Measurements from ENCODE around the gene PHACTR2. TPM values are rescaled to one million over a fixed set of nuclear protein-coding genes. Genes with fewer than 3 reads are reported as not detected.
A peak's percentile ranks its signal among the peaks of the same experiment; 100 is the strongest.
"Not testable (repeated sequence)": the region's sequence is repeated elsewhere in the genome, so short reads cannot be mapped to it uniquely, and the experiment has no call there.

The PHACTR2 gene
- total and polyA plus RNA-seq, 10 of the 15 experiments (the other 5 are each of a cell fraction or from before 2014, with no cell fraction given): 1.4 to 19.1 (median 5.3) TPM

DNA sequence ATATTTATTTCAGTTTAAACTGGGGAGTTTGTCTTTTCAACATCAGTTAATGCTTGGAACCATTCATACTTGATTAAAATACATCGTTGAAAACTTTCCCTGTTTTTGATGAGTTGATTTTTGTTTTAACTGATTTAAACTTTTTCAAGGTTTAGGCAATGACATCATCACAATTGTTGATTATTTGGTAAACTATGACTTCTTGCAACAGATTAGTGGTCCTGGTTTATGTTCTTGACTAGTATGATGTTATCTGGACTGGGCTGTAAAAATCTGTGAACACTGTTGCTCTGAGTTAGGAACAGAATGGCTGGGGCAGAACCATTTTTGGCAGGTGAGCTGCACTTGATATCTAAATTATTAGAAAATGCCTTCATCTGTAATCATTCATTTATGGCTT, 186.5 kb downstream of the PHACTR2 start, which contains the start of gene ZC2HC1B:
TSS of gene ZC2HC1B (plus strand) at position 241 of the 400 bp plus-strand sequence. CDS start at position 307, 66 bp downstream.
- in situ Hi-C loops (cut with MboI) (no loop called here), intact Hi-C loops (cut with micrococcal nuclease; ENCODE audit: unreplicated experiment) (no loop called here)
- Histone ChIP-seq H3K9me3 (replicated peaks; ENCODE audit: control insufficient read depth, insufficient read depth, low read length) (no peaks in the 10 kb centered on the region; the same call in 1 of the 3 replicates), H3K27ac (ENCODE audit: control insufficient read depth, insufficient read depth) (no peak within 1 kb of the TSS), H3K79me2 (ENCODE audit: control insufficient read depth, insufficient read depth, low read length) (no peaks in the 10 kb centered on the region), H3K36me3 (ENCODE audit: control insufficient read depth in 2 of 2, insufficient read depth in 2 of 2, low read length in 1 of 2) (peaks cover 0 to 14% of the 10 kb centered on the region in 2 experiments), H3K27me3 (replicated peaks in 1 of 2; ENCODE audit: control insufficient read depth in 2 of 2, insufficient read depth in 2 of 2, low read length in 1 of 2) (no peaks in the 10 kb centered on the region), H3K9ac (ENCODE audit: control insufficient read depth, insufficient read depth, low read length) (no peak within 1 kb of the TSS), H3K4me3 (no peak within 1 kb of the TSS), H3K4me1 (ENCODE audit: control insufficient read depth, insufficient read depth, low read length) (no peaks in the 10 kb centered on the region), H4K20me1 (ENCODE audit: control insufficient read depth, insufficient read depth) (no peaks in the 10 kb centered on the region), H3K4me2 (ENCODE audit: control insufficient read depth, insufficient read depth) (no peak within 1 kb of the TSS), H2AFZ (ENCODE audit: control insufficient read depth, low read depth, low read length) (no peak within 1 kb of the TSS)
- BruUV-seq (replicated peaks): no TSS peak
- FAIRE-seq (no peak), ATAC-seq (no peak), DNase-seq (ENCODE audit: low read depth, low spot score) (no peak)
- WGBS (ENCODE audit: insufficient coverage, insufficient replicate concordance, low lambda C conversion rate, missing lambda C conversion rate): 100% methylated on average over 1 of the region's 1 CpG
- ChIA-PET SMC1A (ENCODE audit: uncharacterized antibody, unreplicated experiment) (interaction anchor here (1.0 kb wide), 1 partner anchor 15 kb away, joined by 3 read pairs; no protein-coding TSS in a partner anchor), POLR2A (no interaction called here), CTCF (no interaction called here), RAD21 (ENCODE audit: unreplicated experiment) (no interaction called here)
- TF ChIP-seq GABPA (IDR thresholded peaks at IDR 0.05; ENCODE audit: low read depth) (no peak), ATF7 (IDR thresholded peaks at IDR 0.05; ENCODE audit: low read depth) (peak; percentile 32; the same call in 1 of the 2 replicates)

DNA sequence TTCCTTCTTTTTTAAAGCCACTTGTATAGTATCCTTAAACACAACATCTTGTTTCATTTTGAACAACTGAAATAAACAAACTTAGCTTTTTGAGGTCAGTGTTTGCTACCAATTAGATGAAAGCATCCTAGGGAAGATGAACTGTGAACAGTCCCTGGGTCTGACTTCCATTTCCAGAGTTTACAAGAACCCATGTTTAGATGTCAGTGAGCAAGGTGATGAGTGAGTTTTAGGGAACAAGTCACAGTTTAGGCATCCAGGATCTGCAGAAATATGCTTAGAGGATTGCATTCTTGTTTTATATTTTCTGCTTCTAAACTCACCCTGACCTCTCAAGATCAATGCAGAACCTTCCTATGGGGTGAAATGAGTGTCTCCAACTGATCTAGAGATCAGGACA, 189.5 kb downstream of the PHACTR2 start:
- RAD21 ChIA-PET (ENCODE audit: unreplicated experiment): no interaction called here
- in situ Hi-C loops (cut with MboI): no loop called here

GRCh38 chr6:143868808-143869207, 191.0 kb downstream of the PHACTR2 start:
- 94% methylated on average over 3 of the region's 3 CpGs for WGBS (ENCODE audit: insufficient coverage, insufficient replicate concordance, low lambda C conversion rate, missing lambda C conversion rate)
- H3K79me2 ChIP-seq (ENCODE audit: control insufficient read depth, insufficient read depth, low read length); intact Hi-C loops (cut with micrococcal nuclease; ENCODE audit: unreplicated experiment); H3K4me2 ChIP-seq (ENCODE audit: control insufficient read depth, insufficient read depth); SMC1A ChIA-PET (ENCODE audit: uncharacterized antibody, unreplicated experiment); H3K9me3 ChIP-seq (replicated peaks; ENCODE audit: control insufficient read depth, insufficient read depth, low read length); BruUV-seq (replicated peaks); H3K27ac ChIP-seq (ENCODE audit: control insufficient read depth, insufficient read depth); H3K4me1 ChIP-seq (ENCODE audit: control insufficient read depth, insufficient read depth, low read length); H3K4me3 ChIP-seq; CTCF ChIA-PET; H2AFZ ChIP-seq (ENCODE audit: control insufficient read depth, low read depth, low read length); POLR2A ChIA-PET; H4K20me1 ChIP-seq (ENCODE audit: control insufficient read depth, insufficient read depth); in situ Hi-C loops (cut with MboI); H3K36me3 ChIP-seq (ENCODE audit: control insufficient read depth in 2 of 2, insufficient read depth in 2 of 2, low read length in 1 of 2); H3K9ac ChIP-seq (ENCODE audit: control insufficient read depth, insufficient read depth, low read length); RAD21 ChIA-PET (ENCODE audit: unreplicated experiment); FAIRE-seq; ATAC-seq; DNase-seq (ENCODE audit: low read depth, low spot score); H3K27me3 ChIP-seq (replicated peaks in 1 of 2; ENCODE audit: control insufficient read depth in 2 of 2, insufficient read depth in 2 of 2, low read length in 1 of 2): not testable (repeated sequence)

More for the DNA sequence above, 189.5 kb downstream of the PHACTR2 start:
- Histone ChIP-seq H3K79me2 (ENCODE audit: control insufficient read depth, insufficient read depth, low read length) (no peaks in the 10 kb centered on the region), H2AFZ (ENCODE audit: control insufficient read depth, low read depth, low read length) (no peak overlapping the region), H3K4me1 (ENCODE audit: control insufficient read depth, insufficient read depth, low read length) (no peaks in the 10 kb centered on the region), H3K27ac (ENCODE audit: control insufficient read depth, insufficient read depth) (no peak overlapping the region), H3K4me3 (no peak overlapping the region), H4K20me1 (ENCODE audit: control insufficient read depth, insufficient read depth) (no peaks in the 10 kb centered on the region), H3K36me3 (ENCODE audit: control insufficient read depth in 2 of 2, insufficient read depth in 2 of 2, low read length in 1 of 2) (peaks cover 0 to 5% of the 10 kb centered on the region in 2 experiments; a peak in 2 of 4 replicates), H3K9me3 (replicated peaks; ENCODE audit: control insufficient read depth, insufficient read depth, low read length) (peaks cover 2% of the 10 kb centered on the region; the same call in 2 of the 3 replicates), H3K9ac (ENCODE audit: control insufficient read depth, insufficient read depth, low read length) (no peak overlapping the region), H3K27me3 (replicated peaks in 1 of 2; ENCODE audit: control insufficient read depth in 2 of 2, insufficient read depth in 2 of 2, low read length in 1 of 2) (no peaks in the 10 kb centered on the region), H3K4me2 (ENCODE audit: control insufficient read depth, insufficient read depth) (no peak overlapping the region)
- DNase-seq (ENCODE audit: low read depth, low spot score) (no peak), FAIRE-seq (no peak), ATAC-seq (no peak)
- TF ChIP-seq BRCA1 (IDR thresholded peaks at IDR 0.05; ENCODE audit: low read depth, low read length) (no peak), FOS (IDR thresholded peaks at IDR 0.05; ENCODE audit: borderline replicate concordance, extremely low read depth, insufficient read length) (no peak)
- BruUV-seq (replicated peaks): no TSS peak
- ChIA-PET CTCF (no interaction called here), POLR2A (no interaction called here), SMC1A (ENCODE audit: uncharacterized antibody, unreplicated experiment) (interaction anchor here (0.5 to 1.0 kb wide), 2 partner anchors 9 to 250 kb away, joined by 3 read pairs; no protein-coding TSS in a partner anchor)
- intact Hi-C loops (cut with micrococcal nuclease; ENCODE audit: unreplicated experiment): no loop called here

GRCh38 chr6:143871202-143871730, 193.5 kb downstream of the PHACTR2 start:
- SMC1A ChIA-PET (ENCODE audit: uncharacterized antibody, unreplicated experiment); H4K20me1 ChIP-seq (ENCODE audit: control insufficient read depth, insufficient read depth); H3K4me2 ChIP-seq (ENCODE audit: control insufficient read depth, insufficient read depth); RAD21 ChIA-PET (ENCODE audit: unreplicated experiment); H3K9ac ChIP-seq (ENCODE audit: control insufficient read depth, insufficient read depth, low read length); H3K36me3 ChIP-seq (ENCODE audit: control insufficient read depth in 2 of 2, insufficient read depth in 2 of 2, low read length in 1 of 2); BruUV-seq (replicated peaks); FAIRE-seq; CTCF ChIA-PET; H3K27ac ChIP-seq (ENCODE audit: control insufficient read depth, insufficient read depth); POLR2A ChIA-PET; H3K4me3 ChIP-seq; H3K27me3 ChIP-seq (replicated peaks in 1 of 2; ENCODE audit: control insufficient read depth in 2 of 2, insufficient read depth in 2 of 2, low read length in 1 of 2); H2AFZ ChIP-seq (ENCODE audit: control insufficient read depth, low read depth, low read length); in situ Hi-C loops (cut with MboI); H3K9me3 ChIP-seq (replicated peaks; ENCODE audit: control insufficient read depth, insufficient read depth, low read length); ATAC-seq; intact Hi-C loops (cut with micrococcal nuclease; ENCODE audit: unreplicated experiment); DNase-seq (ENCODE audit: low read depth, low spot score); H3K4me1 ChIP-seq (ENCODE audit: control insufficient read depth, insufficient read depth, low read length); H3K79me2 ChIP-seq (ENCODE audit: control insufficient read depth, insufficient read depth, low read length): not testable (repeated sequence)
- WGBS (ENCODE audit: insufficient coverage, insufficient replicate concordance, low lambda C conversion rate, missing lambda C conversion rate): 90% methylated on average over 1 of the region's 1 CpG
